SJCRH30 (cell line): Measurements from ENCODE around the gene NFE2L2. TPM values are rescaled to one million over a fixed set of nuclear protein-coding genes. Genes with fewer than 3 reads are reported as not detected.
A peak's percentile ranks its signal among the peaks of the same experiment; 100 is the strongest.
"Not testable (repeated sequence)": the region's sequence is repeated elsewhere in the genome, so short reads cannot be mapped to it uniquely, and the experiment has no call there.

Experiments
- DNase-seq, 2 experiments: peaks; one replicate each; pipeline ENCODE4 v3.0.0-alpha.2; 2015 to 2020
- H3K27ac ChIP-seq: fragments of 250-450 bp; sonication (Bioruptor Pico); 2 replicates; pipeline ENCODE4 v1.5.1; 2020; ENCODE audit warnings: mild to moderate bottlenecking, moderate library complexity
- H3K27me3 ChIP-seq: fragments of 250-450 bp; sonication (Bioruptor Pico); 2 replicates; pipeline ENCODE4 v1.5.1; 2020; ENCODE audit warnings: mild to moderate bottlenecking, moderate library complexity
- H3K36me3 ChIP-seq: fragments of 250-450 bp; sonication (Bioruptor Pico); 2 replicates; pipeline ENCODE4 v1.5.1; 2020; ENCODE audit warnings: mild to moderate bottlenecking, moderate library complexity
- H3K4me1 ChIP-seq: fragments of 250-450 bp; sonication (Bioruptor Pico); 2 replicates; pipeline ENCODE4 v1.5.1; 2020; ENCODE audit warnings: mild to moderate bottlenecking, moderate library complexity
- H3K4me3 ChIP-seq: fragments of 250-450 bp; sonication (Bioruptor Pico); 2 replicates; pipeline ENCODE4 v1.5.1; 2020; ENCODE audit warnings: mild to moderate bottlenecking, moderate library complexity
- H3K9me3 ChIP-seq: fragments of 250-450 bp; sonication (Bioruptor Pico); replicated peaks from 2 replicates; pipeline ENCODE4 v1.5.1; 2020; ENCODE audit warnings: mild to moderate bottlenecking, moderate library complexity
- total RNA-seq: library from RNA; depleted of rRNA; stranded (reverse); fragments of >200 nt; shearing (Covaris generic); gene quantifications from 2 replicates; pipeline ENCODE4 v1.2.3, GENCODE V29; 2014; rRNA removed

The NFE2L2 gene
- total RNA-seq, 1 experiment from 2014 or later, result 47.7 TPM

DNA sequence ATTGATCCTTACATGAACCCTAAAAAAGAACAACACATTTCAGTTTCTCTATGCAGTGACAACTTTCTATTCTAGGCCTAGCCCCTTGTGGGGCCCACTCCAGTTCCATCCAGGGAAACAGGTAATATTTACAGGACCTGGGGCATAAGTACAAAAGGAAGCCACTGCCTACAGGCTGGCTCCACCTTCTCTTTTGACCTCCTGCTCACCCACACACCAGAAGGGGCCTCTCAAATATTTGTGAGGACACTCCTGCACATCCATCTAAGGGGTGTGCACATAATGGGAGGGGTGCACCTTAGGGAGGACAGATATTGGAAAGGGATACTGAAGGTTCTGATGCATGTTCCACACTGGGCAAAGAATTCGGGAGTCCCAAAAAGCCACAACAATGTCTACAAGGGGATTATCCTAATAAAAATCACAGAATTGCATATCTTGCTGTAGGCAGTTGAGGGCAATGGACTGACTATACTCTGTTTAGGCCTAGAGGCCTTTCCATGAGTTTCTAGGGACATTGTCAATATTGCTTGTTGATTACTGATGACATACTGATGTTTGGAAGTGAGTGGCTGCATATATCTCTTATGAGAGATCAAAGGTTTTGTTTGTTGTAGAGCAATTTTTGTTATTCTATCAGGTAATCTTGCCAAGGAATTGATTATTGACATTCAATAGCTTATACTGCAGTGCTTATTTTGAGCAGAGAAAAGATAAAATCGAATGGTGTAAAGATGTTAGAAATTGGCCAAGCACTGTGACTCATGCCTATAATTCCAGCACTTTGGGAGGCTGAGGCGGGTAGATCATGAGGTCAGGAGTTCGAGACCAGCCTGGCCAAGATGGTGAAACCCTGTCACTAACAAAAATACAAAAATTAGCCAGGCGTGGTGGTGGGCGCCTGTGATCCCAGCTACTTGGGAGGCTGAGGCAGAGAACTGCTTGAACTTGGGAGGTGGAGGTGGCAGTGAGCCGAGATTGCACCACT, 75.8 kb downstream of the NFE2L2 start:
- Histone ChIP-seq H3K27me3 (no peaks in the 10 kb centered on the region), H3K4me1 (peaks cover 42% of the 10 kb centered on the region), H3K27ac (peak overlapping the region; percentile 86), H3K4me3 (no peak overlapping the region), H3K9me3 (no peaks in the 10 kb centered on the region), H3K36me3 (no peaks in the 10 kb centered on the region)
- peak in 1 of 2 experiments; percentile 36 for DNase-seq

DNA sequence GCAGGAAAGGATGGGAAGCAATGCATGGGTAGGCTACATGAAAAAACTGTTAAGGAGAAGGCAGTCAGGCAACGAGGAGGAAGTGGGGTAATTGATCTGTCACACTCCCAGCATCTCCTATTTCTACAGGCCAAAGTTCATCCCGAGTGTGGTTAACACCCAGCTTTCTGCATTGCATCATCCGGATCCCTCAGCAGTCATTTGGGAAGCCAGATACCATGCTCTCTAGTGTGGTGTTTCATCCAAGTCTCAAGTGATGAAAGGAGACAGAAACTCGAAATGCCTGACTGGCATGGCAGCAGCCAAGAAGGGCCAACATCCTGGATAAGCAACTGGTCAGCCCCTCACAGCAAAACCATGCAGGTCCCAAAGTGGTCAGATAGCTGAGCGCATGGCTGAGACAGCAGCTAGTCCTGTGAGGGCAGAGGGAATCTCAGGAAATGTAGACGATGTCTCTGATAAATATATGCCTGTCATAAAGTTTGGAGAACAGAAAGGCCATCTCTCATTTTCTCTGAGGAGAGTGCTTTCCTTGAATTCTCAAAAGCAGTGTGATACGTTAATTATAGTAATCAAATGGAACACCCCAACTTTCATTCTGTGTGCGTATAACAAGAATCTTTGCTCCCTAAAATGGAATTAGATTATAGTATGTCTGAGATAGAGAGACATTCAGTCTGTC, 76.8 kb downstream of the NFE2L2 start:
- DNase-seq, result peak; percentile 93 to 99
- no peak overlapping the region for H3K4me3 ChIP-seq
- H3K36me3 ChIP-seq, result no peaks in the 10 kb centered on the region
- peaks cover 51% of the 10 kb centered on the region for H3K4me1 ChIP-seq
- peak overlapping the region; percentile 86 for H3K27ac ChIP-seq
- H3K27me3 ChIP-seq, result no peaks in the 10 kb centered on the region
- H3K9me3 ChIP-seq, result no peaks in the 10 kb centered on the region

DNA sequence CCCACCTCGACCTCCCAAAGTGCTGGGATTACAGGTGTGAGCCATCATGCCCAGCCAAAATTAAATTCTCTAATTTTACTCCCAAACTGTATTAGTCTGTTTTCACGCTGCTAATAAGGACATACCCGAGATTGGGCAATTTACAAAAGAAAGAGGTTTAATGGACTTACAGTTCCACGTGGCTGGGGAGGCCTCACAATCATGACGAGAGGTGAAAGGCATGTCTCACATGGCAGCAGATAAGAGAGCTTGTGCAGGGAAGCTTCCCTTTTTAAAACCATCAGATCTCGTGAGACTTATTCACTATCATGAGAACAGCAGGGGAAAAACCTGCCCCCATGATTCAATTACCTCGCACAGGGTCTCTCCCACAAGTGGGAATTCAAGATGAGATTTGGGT, 78.5 kb downstream of the NFE2L2 start:
- DNase-seq, H3K27me3 ChIP-seq, H3K9me3 ChIP-seq, H3K4me3 ChIP-seq, H3K27ac ChIP-seq, H3K36me3 ChIP-seq: not testable (repeated sequence)
- H3K4me1 ChIP-seq, result peaks cover 51% of the 10 kb centered on the region

DNA sequence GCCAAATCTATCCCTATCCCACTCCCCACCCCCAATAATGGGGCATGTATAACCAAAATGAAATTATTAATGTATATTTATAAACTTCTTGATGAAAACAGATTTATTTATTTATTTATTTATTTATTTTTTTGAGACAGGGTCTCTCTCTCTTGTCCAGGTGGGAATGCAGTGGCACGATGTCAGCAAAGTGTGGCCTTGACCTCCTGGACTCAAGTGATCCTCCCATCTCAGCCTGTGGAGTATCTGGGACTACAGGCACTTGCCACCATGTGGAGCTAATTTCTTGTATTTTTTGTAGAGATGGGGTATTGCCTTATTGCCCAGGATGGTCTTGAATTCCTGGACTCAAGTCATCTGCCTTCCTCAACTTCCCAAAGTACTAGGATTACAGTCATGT, 79.9 kb downstream of the NFE2L2 start:
- H3K9me3 ChIP-seq, result no peaks in the 10 kb centered on the region
- no peaks in the 10 kb centered on the region for H3K36me3 ChIP-seq
- no peak for DNase-seq
- H3K27ac ChIP-seq, result peak overlapping the region; percentile 61
- H3K4me3 ChIP-seq, result no peak overlapping the region
- H3K27me3 ChIP-seq, result no peaks in the 10 kb centered on the region
- peaks cover 51% of the 10 kb centered on the region for H3K4me1 ChIP-seq

DNA sequence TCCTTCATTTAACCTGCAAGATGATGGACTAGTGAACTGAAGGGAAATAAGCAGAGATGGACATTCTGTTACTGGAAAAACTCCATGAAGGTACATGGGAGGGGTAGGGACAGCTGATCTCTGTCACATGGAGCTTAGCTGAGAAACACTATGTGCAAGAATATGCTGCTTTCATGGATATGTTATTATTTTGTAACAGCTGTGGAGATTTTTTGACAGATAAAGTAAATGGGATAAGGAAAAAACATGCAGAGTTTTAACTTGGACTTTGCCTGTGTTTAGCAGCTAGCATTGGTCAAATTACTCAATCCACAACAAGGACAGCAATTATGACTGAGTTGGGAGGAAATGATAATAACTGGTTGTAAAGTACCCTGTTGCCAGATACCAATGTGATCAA, 80.7 kb downstream of the NFE2L2 start:
- no peaks in the 10 kb centered on the region for H3K36me3 ChIP-seq
- no peaks in the 10 kb centered on the region for H3K27me3 ChIP-seq
- H3K9me3 ChIP-seq, result no peaks in the 10 kb centered on the region
- peaks cover 48% of the 10 kb centered on the region for H3K4me1 ChIP-seq
- no peak overlapping the region for H3K4me3 ChIP-seq
- peak; percentile 59 to 82 for DNase-seq
- H3K27ac ChIP-seq, result peak overlapping the region; percentile 61

Other genes with a start within 250 kb of the NFE2L2 start
- gene HNRNPA3, start 51.9 kb downstream of the NFE2L2 start, total RNA-seq, result 148 and 159 TPM in 2 replicates
- gene AGPS, start 128.0 kb upstream of the NFE2L2 start, total RNA-seq, result 56.4 and 66.7 TPM in 2 replicates